DOHH2 (cell line): ENCODE data around the gene GALNTL6.

Experiments
- EZH2phosphoT487 ChIP-seq: fragments of 200-600 bp; sonication (generic); IDR thresholded peaks from 2 replicates; pipeline ENCODE4 v1.6.1; 2017; ENCODE audit warnings: borderline replicate concordance, mild to moderate bottlenecking, antibody characterized with exemption, low read length, moderate library complexity, mixed read lengths
- TF ChIP-seq, protein P1 (sequence below): fragments of 200-600 bp; sonication (generic); IDR thresholded peaks from one replicate; pipeline ENCODE4 v1.5.1; 2014; ENCODE audit warnings: antibody characterized with exemption, mild to moderate bottlenecking, low read depth, low read length; ENCODE audit not compliant: poor library complexity, severe bottlenecking

DNA sequence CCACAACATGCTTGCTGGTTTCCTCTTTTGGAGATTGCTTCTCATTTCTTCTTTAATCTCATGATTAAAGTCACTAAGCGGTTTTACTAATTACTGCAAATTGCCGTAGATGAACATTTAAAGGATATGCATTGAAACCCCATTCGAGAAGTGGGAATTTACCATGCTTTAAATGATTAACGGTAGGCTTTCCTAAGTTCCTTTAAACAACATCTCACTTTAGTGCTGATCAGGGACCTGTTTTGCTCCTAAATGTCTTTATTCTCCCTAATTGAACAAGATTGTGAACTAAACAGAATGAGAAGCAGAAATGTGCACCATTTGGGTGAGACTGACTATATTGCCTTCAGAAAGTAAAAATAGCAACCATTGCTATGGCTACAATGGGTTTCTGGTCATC is 430.3 kb downstream of the GALNTL6 start:
- TF ChIP-seq, protein P1, sequence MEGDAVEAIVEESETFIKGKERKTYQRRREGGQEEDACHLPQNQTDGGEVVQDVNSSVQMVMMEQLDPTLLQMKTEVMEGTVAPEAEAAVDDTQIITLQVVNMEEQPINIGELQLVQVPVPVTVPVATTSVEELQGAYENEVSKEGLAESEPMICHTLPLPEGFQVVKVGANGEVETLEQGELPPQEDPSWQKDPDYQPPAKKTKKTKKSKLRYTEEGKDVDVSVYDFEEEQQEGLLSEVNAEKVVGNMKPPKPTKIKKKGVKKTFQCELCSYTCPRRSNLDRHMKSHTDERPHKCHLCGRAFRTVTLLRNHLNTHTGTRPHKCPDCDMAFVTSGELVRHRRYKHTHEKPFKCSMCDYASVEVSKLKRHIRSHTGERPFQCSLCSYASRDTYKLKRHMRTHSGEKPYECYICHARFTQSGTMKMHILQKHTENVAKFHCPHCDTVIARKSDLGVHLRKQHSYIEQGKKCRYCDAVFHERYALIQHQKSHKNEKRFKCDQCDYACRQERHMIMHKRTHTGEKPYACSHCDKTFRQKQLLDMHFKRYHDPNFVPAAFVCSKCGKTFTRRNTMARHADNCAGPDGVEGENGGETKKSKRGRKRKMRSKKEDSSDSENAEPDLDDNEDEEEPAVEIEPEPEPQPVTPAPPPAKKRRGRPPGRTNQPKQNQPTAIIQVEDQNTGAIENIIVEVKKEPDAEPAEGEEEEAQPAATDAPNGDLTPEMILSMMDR = no peak
- no peak for TF ChIP-seq EZH2phosphoT487
